CD4-positive, alpha-beta T cell treated with Interferon gamma for 1 hour (primary cell): ENCODE data around the gene CFAP45.

Experiments used
- DNase-seq: peaks from one replicate; pipeline ENCODE4 v3.0.0-alpha.2; 2020

The CFAP45 gene, protein sequence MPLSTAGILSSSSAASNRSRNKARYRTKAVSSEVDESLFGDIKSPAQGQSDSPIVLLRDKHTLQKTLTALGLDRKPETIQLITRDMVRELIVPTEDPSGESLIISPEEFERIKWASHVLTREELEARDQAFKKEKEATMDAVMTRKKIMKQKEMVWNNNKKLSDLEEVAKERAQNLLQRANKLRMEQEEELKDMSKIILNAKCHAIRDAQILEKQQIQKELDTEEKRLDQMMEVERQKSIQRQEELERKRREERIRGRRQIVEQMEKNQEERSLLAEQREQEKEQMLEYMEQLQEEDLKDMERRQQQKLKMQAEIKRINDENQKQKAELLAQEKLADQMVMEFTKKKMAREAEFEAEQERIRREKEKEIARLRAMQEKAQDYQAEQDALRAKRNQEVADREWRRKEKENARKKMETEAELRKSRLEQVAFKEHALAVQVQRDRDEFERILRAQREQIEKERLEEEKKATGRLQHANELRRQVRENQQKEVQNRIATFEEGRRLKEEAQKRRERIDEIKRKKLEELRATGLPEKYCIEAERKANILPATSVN

DNA sequence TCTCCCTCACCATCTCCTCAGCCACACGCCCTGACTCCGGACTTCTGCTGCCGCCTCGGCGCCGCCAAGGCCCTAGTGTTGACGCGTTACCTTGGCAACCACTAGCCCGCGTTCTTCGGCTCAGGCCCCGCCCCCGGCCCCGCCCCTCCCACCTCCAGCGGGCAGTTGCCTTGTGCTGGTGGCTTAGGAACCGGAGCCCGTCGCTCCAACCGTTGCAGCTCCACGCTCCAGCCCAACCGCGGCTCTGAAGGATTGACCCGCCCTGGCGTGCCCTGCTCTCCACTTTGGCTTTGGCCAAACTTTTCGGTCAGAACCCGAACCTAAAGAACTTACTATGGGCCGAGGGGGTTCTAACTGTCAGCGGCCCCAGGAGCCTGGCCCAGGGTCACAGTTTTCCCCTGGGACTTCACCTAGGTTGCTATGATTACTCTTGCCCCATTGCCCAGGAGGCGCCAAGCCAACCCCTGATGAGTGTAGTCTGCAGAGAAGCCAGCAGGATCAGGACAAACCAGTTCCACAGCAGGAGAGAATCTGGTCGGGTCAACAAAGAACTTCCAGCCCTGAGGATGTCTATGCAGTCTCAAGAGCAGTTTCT, at the start of gene CFAP45:
TSS of gene CFAP45 (minus strand) at position 80 of the 595 bp plus-strand sequence. CDS start at position 13, 67 bp downstream.
- DNase-seq = peak; percentile 79

DNA sequence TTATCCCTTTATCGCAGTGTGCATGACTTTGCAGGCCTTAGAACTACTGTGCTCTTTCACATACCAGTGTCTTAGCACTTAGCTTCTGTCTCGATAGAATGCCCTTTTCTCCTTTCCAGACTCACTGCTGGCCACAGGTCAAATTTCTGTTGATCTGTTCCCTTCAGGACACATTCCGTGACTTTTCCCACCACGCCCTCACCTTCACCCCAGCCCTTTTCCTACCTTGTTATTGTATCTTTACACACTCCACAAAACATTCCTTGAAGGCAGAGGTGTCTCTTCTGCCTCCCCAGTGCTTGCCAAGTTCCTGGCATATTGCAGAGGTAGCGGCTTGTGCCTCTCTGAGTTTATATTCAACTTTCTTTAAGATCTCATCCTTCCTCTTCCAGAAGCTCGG, 49.2 kb upstream of the CFAP45 start:
- DNase-seq = no peak

GRCh38 chr1:159947942-159948341, 48.0 kb upstream of the CFAP45 start:
- no peak for DNase-seq

DNA sequence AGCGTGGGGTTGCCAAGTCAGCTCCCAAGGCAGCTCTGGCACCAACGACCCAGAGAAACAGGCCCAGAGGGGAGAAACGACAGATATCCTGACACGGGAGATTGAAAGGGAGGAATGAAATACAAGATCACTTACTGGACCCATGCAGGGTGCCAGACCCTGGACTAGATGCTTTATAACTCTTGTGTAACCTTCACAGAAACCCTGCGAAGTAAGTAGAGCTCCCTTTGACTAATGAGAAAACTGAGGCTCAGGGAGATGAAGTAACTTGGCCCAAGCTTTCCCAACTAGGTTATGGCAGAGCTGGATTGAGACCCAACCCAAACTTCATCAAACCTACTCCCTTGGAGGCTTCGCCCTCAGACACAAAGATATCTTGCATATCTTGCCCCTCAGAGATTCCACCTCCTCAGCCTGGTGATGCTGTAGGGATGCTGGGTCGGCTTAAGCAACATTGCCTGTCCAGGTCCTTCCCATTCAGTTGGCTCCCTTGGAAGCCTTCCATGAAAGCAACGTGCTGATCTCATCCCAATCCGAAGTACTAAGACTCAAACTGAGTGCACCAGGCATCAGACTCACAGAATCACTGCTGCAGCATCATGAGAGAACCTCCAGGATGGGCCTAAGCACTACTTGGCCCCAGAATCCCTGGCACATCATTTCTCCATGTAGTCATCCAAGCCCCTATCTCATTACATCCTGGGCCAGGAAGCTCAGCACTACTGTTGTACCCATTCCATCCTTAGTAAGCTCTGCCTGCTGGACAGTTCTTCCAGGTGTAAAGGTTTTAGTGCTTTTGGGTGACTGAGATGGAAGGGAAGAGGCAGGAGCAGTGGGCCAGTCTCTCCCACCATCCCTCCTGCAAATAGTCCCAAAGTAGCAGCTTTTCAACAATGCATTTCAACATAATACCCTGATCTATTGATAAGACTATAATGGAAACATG, 46.5 kb upstream of the CFAP45 start:
- DNase-seq = no peak

DNA sequence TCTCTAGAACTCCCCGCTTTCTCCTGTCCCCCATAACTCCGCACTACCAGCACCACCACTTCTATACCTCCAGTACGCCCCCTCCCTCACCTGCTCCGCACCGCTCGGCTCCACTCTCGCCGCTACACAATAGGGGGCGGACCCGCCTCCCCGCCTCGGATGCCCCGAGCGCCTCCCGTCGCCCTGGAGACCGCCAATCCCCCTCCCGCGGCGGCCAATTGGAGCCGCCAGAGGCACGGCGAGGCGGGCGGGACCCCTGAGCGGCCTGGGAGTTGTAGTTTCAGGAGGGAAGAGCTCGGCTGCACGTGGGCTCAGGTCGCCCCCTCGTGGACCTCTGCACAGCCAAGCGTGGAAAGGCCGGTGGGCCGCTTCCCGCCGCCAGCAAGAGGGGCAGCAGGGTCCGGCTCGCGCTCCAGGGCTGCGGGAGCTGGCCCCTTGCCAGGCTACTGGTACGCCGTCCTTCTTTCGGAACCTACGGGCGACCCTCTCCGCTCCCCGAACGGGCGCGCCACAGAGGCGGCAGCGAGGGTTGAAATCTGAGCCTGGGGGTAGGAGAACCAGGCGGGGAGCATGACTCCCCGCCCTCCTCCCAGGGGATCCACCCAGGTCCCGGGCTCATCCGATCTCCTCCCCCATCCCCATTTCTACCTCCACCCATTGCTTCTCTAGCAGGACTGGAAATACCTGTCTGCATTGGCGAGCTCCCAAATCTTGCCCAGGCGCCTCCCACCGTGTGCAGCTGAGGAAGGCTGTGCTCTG, 45.7 kb upstream of the CFAP45 start, which contains the start of gene IGSF9:
TSS of gene IGSF9 (minus strand) at position 131 of the 759 bp plus-strand sequence. CDS start 2,159 bp downstream, outside the sequence.
- DNase-seq = peak; percentile 83

- DNase-seq = no peak
Observed at GRCh38 chr1:159944623-159945455, 44.9 kb upstream of the CFAP45 start.

GRCh38 chr1:159943908-159944622, 44.1 kb upstream of the CFAP45 start:
- no peak for DNase-seq

DNA sequence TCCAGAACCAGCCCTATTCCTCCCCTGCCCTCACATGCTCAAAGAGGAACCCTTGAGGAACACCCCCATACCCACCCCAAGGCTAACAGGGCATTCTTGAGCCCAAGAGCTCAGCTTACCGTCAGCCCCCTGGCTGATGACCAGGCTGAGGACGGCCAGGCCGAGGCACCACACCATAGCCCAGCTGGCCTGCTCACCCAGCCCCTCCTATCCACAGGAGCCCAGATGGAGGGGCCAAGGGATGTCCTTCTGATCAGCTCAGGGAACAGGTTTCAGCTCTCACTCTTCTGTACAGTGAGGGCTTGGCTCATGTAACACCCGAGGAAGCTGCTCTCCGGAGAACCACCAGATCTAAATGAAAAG, 43.3 kb upstream of the CFAP45 start:
- no peak for DNase-seq

DNA sequence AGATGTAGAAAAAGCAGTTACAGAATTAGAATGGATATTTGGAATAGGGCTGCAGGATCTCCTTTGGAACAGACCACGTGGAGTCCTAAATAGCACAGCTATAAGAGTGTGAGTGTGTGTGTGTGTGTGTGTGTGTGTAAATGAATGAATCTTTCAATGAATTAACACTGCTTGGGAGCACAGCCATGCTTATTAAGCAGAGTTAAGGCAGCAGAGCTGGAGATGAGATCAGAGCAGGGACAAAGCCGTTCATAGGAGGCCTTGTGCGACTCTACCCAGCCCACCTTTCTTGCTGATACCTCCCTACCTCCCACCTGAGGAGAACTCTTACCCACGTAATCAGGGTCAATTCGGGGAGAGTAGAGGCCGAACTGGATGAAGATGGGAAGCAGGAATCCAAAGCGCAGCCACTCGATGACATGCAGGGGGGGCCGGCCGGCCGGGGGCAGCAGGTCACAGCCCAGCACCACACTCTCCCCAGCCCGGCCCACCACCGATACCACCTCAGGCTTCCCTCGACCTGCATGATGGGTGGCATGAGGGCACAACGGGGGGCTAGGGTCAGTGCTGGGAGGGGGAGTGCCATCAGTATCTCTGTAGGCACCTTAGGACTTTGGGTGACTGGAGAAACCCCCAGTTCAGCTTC, 42.8 kb upstream of the CFAP45 start:
- DNase-seq = no peak

DNA sequence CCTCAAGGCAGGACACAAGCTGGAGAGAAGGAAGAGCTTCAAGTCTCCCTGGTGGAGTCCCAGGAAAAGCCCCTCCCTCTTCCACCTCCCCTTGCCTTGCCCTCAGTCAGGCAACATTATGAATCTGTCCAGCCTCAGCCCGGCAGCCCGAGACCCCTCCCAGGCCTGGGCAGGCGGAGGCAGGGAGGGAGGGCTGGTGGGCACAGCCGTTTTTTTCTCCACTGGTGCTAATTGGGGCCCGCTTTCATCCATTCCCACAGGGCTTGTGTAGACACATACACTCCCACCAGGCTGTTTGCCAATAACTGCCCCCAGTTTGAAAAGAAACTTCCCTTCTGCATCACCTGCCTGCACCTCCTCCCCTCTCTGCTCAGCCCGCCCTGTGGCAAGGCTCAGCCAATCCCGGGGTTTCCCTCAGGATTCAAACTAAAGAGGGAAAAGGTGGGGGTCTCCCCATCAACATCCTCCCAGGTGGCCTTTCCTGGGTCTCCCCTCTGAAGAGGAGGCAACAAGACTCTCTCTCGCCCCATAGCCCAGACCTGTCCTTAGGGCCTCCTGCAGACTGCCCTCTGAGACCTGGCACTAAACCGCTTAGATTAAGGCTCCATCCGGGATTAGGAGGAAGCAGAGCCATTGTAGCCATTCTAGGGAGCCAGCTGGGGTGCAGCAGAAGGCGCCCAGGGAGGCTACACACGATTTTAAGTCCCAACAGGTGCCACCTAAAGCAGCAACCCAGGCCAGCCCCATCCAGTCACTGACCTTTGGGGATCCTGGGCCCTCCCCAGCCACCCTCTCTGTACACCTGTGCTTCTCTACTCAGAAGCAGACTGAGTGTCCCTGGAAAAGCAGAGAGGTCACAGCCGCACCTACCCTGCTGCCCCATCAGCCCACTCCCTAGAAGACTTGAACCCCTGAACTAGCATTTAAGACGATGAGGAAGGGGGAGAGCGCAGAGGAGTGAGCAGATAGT, 41.9 kb upstream of the CFAP45 start:
- no peak for DNase-seq

DNA sequence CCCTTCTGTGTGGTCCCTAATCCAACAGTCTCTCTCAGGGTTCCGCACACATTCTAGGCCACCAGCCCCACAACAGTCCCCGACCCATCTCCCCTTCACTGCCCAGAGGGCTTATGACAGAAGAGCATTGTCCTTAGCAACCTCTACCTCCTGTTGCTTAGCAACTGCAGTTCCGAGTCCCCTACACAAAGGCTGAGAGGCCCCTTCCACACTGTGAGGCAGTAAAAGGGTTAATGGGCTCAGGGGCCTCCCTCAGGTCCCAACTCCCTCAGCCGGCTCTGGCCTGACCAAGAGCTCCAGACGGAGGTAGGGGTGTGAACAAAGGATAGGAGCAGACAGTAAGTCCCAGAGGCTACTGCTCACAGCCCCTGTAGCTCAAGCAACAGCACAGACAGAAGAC, 41.2 kb upstream of the CFAP45 start:
- no peak for DNase-seq

- no peak for DNase-seq
Observed at GRCh38 chr1:159940006-159940620, 40.1 kb upstream of the CFAP45 start.

- no peak for DNase-seq
Observed at GRCh38 chr1:159939678-159940002, 39.7 kb upstream of the CFAP45 start.

GRCh38 chr1:159938905-159939677, 39.1 kb upstream of the CFAP45 start:
- DNase-seq = no peak

DNA sequence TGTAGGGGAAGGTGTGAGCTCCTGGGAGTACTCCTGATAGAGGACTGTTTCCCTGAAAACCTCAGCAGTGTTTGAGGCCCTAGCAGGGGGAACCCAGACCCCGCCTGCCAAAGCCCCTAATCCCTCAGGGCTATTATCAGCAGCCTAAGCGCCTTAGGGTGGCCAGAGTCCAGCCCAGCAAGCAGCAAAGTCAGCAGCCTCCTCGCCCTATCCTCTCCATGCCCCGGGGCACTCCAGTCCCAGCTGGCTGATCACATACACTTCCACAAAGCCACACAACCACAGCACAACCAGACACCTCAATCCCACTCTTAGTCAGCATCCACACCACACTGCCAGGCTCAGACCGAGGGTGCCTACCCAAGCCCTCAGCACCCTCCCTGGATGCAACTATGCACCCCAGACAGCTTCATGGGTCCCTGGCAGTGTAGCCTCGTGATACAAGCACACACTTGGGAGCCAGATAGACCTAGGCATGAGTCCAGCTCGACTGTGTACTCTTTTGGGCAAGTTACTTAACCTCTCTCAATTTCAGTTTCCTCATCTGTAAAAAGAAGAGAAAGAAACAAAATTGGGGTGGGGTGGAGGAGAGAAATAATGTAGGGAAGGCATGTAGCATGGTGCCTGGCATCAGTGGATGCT, 38.4 kb upstream of the CFAP45 start:
- no peak for DNase-seq

GRCh38 chr1:159937054-159937750, 37.2 kb upstream of the CFAP45 start:
- no peak for DNase-seq
